GM13976 (cell line): Measurements from ENCODE around the gene GNA14.
A peak's percentile ranks its signal among the peaks of the same experiment; 100 is the strongest.

Experiments used
- DNase-seq: peaks from one replicate; pipeline ENCODE4 v3.0.0; 2012; ENCODE audit warnings: low spot score
- in situ Hi-C: fragments of 300-500 bp; cut with MboI; formaldehyde crosslinking; loops from one replicate; pipeline ENCODE4 v1.12.0; 2022; ENCODE audit warnings: low sequenced_read_pairs, mixed read lengths, inconsistent platforms; ENCODE audit not compliant: unreplicated experiment
- TF ChIP-seq, protein P1 (sequence below): IDR thresholded peaks from 2 replicates; pipeline ENCODE4 v1.5.1; 2012; ENCODE audit warnings: borderline replicate concordance, mild to moderate bottlenecking; ENCODE audit not compliant: insufficient read depth; ENCODE audit errors: extremely low read depth, missing control alignments, control extremely low read depth

Gene GNA14

DNA sequence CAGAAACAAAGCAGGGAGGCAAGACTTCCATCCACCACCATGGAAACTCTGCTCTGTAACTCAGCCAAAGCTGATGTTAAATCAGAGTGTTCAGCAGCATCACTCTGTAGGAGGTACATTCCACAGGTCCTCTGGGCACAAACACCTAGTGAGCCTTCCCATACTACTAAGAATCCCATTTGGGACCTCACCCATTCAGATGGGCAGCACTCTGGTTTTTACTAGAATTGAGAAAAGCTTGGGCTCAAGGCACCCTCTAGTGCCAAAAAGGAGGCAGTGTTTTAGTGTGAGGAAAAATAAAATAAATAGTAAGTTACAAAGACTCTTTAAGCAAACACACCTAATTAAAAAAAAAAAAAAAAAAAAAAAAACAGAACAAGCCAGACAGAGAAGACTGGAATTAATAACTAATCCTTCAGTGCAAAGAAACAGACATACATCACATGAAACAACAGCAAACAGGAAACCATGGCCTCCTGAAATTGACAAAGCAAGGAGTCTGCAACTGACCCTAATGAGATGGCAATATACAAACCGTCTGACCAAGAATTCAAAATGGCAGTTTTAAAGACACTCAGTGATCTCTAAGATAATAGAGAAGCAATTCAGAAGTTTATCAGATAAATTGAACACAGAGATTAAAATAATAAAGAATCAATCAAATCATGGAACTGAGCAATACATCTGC, 159.5 kb downstream of the GNA14 start:
- TF ChIP-seq, protein P1, sequence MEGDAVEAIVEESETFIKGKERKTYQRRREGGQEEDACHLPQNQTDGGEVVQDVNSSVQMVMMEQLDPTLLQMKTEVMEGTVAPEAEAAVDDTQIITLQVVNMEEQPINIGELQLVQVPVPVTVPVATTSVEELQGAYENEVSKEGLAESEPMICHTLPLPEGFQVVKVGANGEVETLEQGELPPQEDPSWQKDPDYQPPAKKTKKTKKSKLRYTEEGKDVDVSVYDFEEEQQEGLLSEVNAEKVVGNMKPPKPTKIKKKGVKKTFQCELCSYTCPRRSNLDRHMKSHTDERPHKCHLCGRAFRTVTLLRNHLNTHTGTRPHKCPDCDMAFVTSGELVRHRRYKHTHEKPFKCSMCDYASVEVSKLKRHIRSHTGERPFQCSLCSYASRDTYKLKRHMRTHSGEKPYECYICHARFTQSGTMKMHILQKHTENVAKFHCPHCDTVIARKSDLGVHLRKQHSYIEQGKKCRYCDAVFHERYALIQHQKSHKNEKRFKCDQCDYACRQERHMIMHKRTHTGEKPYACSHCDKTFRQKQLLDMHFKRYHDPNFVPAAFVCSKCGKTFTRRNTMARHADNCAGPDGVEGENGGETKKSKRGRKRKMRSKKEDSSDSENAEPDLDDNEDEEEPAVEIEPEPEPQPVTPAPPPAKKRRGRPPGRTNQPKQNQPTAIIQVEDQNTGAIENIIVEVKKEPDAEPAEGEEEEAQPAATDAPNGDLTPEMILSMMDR = peak; percentile 20
- no peak for DNase-seq
- in situ Hi-C loops = no loop called here

DNA sequence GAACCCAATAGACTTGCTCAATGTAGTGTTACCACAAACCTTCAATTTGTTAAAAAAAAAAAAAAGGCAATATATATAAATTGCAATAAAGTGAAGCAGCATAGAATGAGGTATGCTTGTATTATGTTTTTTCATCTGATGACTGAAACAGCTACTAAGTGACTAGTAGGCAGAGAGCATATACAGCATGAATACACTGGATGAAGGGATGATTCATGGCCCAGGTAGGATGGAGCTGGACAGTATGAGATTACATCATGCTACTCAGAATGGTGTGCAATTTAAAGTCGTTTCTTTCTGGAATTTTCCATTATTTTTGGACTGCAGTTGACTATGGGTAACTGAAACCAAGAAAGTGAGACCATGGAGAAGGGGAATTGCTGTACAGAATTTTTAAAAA, 161.2 kb downstream of the GNA14 start:
- in situ Hi-C loops = no loop called here
- DNase-seq = no peak

DNA sequence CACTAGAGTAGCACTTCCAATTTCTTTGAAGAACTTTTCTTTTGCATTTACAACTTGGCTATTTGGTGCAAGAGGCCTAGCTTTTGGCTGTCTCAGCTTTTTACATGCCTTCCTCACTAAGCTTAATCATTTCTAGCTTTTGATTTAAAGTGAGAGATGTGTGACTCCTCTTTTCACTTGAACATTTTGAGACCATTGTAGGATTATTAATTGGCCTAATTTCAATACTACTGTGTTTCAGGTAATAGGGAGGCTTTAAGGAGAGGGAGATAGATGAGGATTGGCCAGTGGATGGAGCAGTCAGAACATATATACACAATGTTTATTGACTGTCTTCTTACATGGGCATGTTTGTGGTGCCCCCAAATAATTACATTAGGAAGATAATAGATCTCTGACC, 161.7 kb downstream of the GNA14 start:
- in situ Hi-C loops = no loop called here
- DNase-seq = no peak
- TF ChIP-seq, protein P1 = no peak

More for the DNA sequence above, 161.2 kb downstream of the GNA14 start:
- TF ChIP-seq, protein P1 = no peak

DNA sequence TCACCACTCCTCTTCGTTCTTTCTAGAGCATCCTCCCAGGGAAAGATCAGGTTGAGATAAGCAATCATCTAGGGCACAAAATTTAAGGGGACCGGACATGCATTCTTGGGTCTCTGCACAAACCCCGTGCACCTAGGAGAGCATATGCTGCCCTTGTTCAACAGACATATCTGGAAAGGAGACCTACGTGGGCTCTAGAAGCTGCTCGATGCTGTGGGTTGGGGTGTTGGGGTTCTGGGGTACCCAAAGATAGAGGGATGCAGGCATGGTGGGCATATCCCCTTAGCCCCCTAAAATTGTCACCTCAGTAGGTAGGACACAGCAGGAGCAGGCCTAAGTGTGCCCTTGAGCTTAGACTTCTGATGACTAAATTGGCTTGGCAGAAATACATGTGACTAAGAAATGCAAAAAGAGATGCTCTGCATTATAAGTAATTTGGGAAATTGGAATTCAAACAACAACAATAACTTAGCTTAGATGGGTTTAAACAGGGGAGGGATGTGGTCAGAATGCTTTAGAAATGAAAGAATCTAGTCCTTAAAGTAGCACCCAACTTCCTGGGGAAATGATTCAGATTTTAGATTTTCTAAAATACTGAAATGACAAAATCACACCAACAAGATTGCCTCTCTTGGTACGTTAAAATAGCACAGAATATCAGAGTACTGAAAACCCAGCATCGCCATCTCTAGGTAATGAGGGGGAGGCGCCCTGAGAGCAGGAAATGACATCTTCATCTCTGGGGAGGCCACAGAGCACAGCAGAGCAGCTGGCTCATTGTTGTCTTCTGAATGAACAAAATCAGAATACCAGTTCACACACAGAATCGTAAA, 172.3 kb downstream of the GNA14 start:
- peak; percentile 39 for DNase-seq
- TF ChIP-seq, protein P1 = no peak
- in situ Hi-C loops = no loop called here

DNA sequence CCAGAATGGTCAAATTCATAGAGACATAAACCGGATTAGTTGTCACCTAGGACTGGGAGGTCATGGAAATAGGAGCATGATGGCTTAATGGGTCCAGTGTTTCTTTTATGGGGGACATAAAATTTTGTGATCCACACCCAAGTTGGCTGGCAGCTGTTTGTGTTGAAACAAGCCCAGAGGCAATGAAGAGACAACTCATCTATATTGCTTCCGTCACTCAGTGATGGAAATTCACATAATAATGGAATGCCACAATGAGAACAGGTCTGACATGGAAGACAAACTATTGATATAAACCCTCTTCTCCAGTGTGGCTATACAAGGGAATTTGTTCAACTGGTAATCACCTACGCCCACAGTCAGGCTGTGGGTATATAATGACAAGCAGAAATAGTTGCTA, 173.2 kb downstream of the GNA14 start:
- no peak for DNase-seq
- in situ Hi-C loops = loop anchor here (25.0 kb wide), 1 partner anchor 262 kb away; no protein-coding TSS in a partner anchor
- TF ChIP-seq, protein P1 = no peak

DNA sequence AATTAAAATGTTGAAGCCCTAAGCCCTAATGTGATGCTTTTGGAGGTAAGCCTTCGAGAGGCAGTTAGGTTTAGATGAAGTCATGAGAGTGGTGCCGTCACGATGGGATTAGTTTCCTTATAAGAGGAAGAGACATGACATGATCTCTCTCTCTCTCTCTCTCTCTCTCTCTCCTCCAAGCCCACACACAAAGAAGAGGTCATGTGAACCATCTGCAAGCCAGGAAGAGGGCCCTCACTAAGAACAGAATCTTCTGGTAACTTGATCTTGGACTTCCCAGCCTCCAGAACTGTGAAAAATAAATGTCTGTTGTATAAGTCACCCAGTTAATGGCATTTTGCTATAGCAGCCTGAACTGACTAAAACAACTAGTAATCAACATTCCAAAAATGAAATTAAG, 175.5 kb downstream of the GNA14 start:
- in situ Hi-C loops = loop anchor here (25.0 kb wide), 1 partner anchor 265 kb away; no protein-coding TSS in a partner anchor
- no peak for DNase-seq
- TF ChIP-seq, protein P1 = no peak
